ENCODE measurements around the gene TLCD2. TPM values are rescaled to one million over a fixed set of nuclear protein-coding genes. Genes with fewer than 3 reads are reported as not detected.

The TLCD2 gene
- total and polyA plus RNA-seq, 12 donors = 0.96 to 6.0 (median 1.9) TPM

GRCh38 chr17:1731194-1731506 is 21.0 kb upstream of the TLCD2 start:
- Histone ChIP-seq H3K9me3 (no peaks in the 10 kb centered on the region), H3K4me1 (peaks cover 2 to 52% (median 20%) of the 10 kb centered on the region in 9 donors), H3K36me3 (peaks cover 0 to 99% (median 12%) of the 10 kb centered on the region in 9 donors), H3K27me3 (no peaks in the 10 kb centered on the region), H3K4me3 (peak overlapping the region in 6 of 10 donors; percentile 4 to 36 (median 30)), H3K27ac (peak overlapping the region; percentile 51 to 93 (median 88))
- ATAC-seq = no peak
- no peak for TF ChIP-seq CTCF (IDR thresholded peaks at IDR 0.05)
- 82 to 86% methylated on average over 10 of the region's 10 CpGs for WGBS, 2 donors
- intact Hi-C loops (cut with DNase I) = loop anchor here in 1 of 10 donors (10.0 kb wide), 1 partner anchor 134 kb away; no protein-coding TSS in a partner anchor
- DNase-seq = no peak

DNA sequence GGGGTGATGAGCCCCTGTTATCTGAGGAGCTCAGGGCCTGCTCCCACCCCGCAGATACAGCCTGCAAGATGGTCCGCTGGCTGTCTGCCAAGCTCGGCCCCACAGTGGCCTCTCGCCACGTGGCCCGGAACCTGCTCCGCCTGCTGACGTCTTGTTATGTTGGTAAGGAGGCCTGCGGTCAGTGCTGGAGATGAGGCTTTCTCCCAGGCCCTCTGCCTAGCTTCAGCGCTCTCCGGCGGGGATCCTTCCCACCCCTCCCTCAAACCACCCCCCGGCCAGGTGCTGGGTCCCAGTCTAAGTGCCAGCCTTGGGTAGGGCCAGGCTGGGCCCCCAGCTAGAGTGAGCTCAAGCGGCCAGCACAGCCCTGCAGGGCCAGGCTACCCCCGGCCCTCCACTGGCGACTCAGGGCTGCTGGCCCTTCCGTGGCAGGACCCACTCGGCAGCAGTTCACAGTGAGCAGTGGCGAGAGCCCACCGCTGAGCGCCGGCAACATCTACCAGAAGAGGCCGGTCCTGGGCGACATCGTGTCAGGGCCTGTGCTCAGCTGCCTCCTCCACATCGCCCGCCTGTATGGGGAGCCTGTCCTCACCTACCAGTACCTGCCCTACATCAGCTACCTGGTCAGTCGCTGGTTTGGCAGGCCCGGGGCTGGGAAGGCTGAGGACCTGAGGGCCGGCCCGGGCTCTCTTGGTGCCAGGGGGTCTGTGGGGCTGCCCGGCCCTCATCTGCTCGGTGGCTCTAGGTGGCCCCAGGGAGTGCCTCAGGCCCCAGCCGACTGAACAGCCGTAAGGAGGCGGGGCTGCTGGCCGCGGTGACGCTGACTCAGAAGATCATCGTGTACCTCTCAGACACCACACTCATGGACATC is 20.4 kb upstream of the TLCD2 start:
- 73 to 75% methylated on average over 40 of the region's 40 CpGs for WGBS, 2 donors
- Histone ChIP-seq H3K27ac (peak overlapping the region; percentile 51 to 93 (median 88)), H3K9me3 (no peaks in the 10 kb centered on the region), H3K4me1 (peaks cover 0 to 53% (median 17%) of the 10 kb centered on the region in 9 donors), H3K4me3 (peak overlapping the region in 8 of 10 donors; percentile 4 to 36 (median 26)), H3K27me3 (no peaks in the 10 kb centered on the region), H3K36me3 (peaks cover 0 to 96% (median 12%) of the 10 kb centered on the region in 9 donors)
- peak; percentile 59 to 88 (median 84) for ATAC-seq
- DNase-seq = peak; percentile 86 to 88
- intact Hi-C loops (cut with DNase I) = loop anchor here in 1 of 10 donors (10.0 kb wide), 1 partner anchor 134 kb away; no protein-coding TSS in a partner anchor
- TF ChIP-seq CTCF (IDR thresholded peaks at IDR 0.05) = no peak

GRCh38 chr17:1729966-1730325 is 19.8 kb upstream of the TLCD2 start:
- peak in 4 of 8 donors; percentile 16 to 47 (median 26) for ATAC-seq
- no peaks in the 10 kb centered on the region for H3K27me3 ChIP-seq
- H3K27ac ChIP-seq = peak overlapping the region; percentile 51 to 93 (median 88)
- no peak for TF ChIP-seq CTCF (IDR thresholded peaks at IDR 0.05)
- DNase-seq = no peak
- intact Hi-C loops (cut with DNase I) = loop anchor here in 6 of 10 donors (5.0 to 10.0 kb wide), 5 partner anchors 52 to 315 kb away; partner anchors contain the start of genes OVCA2 (in 2 of the 6), DPH1 (in 1 of the 6) and RTN4RL1 (in 1 of the 6)
- H3K4me3 ChIP-seq = peak overlapping the region in 7 of 10 donors; percentile 4 to 36 (median 22)
- no peaks in the 10 kb centered on the region for H3K9me3 ChIP-seq
- WGBS, 2 donors = 59 to 65% methylated on average over 15 of the region's 15 CpGs
- peaks cover 0 to 60% (median 24%) of the 10 kb centered on the region in 9 donors for H3K4me1 ChIP-seq
- H3K36me3 ChIP-seq = peaks cover 0 to 90% (median 12%) of the 10 kb centered on the region in 9 donors

DNA sequence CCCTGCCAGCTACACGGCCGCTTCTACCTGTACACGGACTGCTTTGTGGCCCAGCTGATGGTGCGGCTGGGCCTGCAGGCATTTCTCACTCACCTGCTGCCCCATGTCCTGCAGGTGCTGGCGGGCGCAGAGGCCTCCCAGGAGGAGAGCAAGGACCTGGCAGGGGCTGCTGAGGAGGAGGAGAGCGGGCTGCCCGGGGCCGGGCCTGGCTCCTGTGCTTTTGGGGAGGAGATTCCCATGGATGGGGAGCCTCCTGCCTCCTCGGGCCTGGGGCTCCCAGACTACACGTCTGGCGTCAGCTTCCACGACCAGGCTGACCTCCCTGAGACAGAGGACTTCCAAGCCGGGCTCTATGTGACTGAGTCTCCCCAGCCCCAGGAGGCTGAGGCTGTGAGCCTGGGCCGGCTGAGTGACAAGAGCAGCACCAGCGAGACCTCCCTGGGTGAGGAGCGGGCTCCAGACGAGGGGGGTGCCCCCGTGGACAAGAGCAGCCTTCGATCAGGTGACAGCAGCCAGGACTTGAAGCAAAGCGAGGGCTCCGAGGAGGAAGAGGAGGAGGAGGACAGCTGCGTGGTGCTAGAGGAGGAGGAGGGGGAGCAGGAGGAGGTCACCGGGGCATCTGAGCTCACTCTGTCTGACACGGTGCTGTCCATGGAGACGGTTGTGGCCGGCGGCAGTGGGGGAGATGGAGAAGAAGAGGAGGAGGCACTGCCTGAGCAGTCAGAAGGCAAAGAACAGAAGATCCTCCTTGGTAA is 17.9 kb upstream of the TLCD2 start:
- DNase-seq (no peak), ATAC-seq (no peak)
- no peaks in the 10 kb centered on the region for H3K27me3 ChIP-seq
- peaks cover 0 to 71% (median 2%) of the 10 kb centered on the region in 9 donors for H3K36me3 ChIP-seq
- intact Hi-C loops (cut with DNase I) = loop anchor here in 5 of 10 donors (5.0 to 10.0 kb wide), 5 partner anchors 54 to 317 kb away; partner anchors contain the start of genes OVCA2 (in 2 of the 5), DPH1 (in 1 of the 5) and RTN4RL1 (in 1 of the 5)
- no peak for TF ChIP-seq CTCF (IDR thresholded peaks at IDR 0.05)
- peak overlapping the region in 2 of 10 donors; percentile 13 to 31 for H3K27ac ChIP-seq
- H3K4me3 ChIP-seq = no peak overlapping the region
- H3K9me3 ChIP-seq = no peaks in the 10 kb centered on the region
- H3K4me1 ChIP-seq = peaks cover 9 to 72% (median 38%) of the 10 kb centered on the region in 9 donors
- WGBS, 2 donors = 90 to 93% methylated on average over 28 of the region's 28 CpGs
